ENCODE data around the gene LTBP2. TPM values are rescaled to one million over a fixed set of nuclear protein-coding genes. Genes with fewer than 3 reads are reported as not detected.

LTBP2 gene
- total and polyA plus RNA-seq, 2 of the 13 experiments (the other 11 are each of a cell fraction or from before 2014, with no cell fraction given): 0.20 to 0.41 TPM

GRCh38 chr14:74569806-74570591, 42.0 kb downstream of the LTBP2 start:
- Histone ChIP-seq H3K4me2 (ENCODE audit: low read depth, low read length) (peak overlapping the region; percentile 66), H2AFZ (ENCODE audit: low read length) (no peak overlapping the region), H3K9ac (ENCODE audit: insufficient read depth, low read depth, low read length) (no peak overlapping the region), H4K20me1 (ENCODE audit: insufficient read depth, low read length) (no peaks in the 10 kb centered on the region), H3K4me1 (ENCODE audit: insufficient read depth, low read length) (peaks cover 31% of the 10 kb centered on the region), H3K27me3 (ENCODE audit: control insufficient read depth in 1 of 2, insufficient read depth in 2 of 2, low read length in 2 of 2) (peaks cover 0 to 31% of the 10 kb centered on the region in 2 experiments; a peak in 3 of 5 replicates), H3K27ac (ENCODE audit: extremely low read length, insufficient read depth, low read length) (no peak overlapping the region), H3K9me3 (ENCODE audit: low read length) (no peaks in the 10 kb centered on the region), H3K79me2 (ENCODE audit: insufficient read depth, low read length) (no peaks in the 10 kb centered on the region), H3K4me3 (replicated peaks in 1 of 3; ENCODE audit: insufficient read depth in 1 of 3, low read depth in 2 of 3, low read length in 3 of 3) (peak overlapping the region in 1 of 3 experiments; percentile 51; a peak in 2 of 6 replicates), H3K36me3 (replicated peaks in 1 of 2; ENCODE audit: control insufficient read depth in 1 of 2, insufficient read depth in 2 of 2, low read length in 2 of 2) (no peaks in the 10 kb centered on the region)
- FAIRE-seq (no peak), ATAC-seq (peak; percentile 68), DNase-seq (ENCODE audit: low spot score) (peak; percentile 12)
- no TSS peak for BruUV-seq (replicated peaks)
- intact Hi-C loops (cut with micrococcal nuclease; ENCODE audit: unreplicated experiment) (no loop called here), in situ Hi-C loops (cut with HindIII; ENCODE audit: extremely low pct_ligation_motif_present, low pct_unique_long_range_greater_than_20kb) (no loop called here)
- ChIA-PET POLR2A (interaction anchor here (0.9 kb wide), 1 partner anchor 48 kb away, joined by 3 read pairs; no protein-coding TSS in a partner anchor), CTCF (ENCODE audit: low intra/inter-chr PET ratio, low total read pairs) (no interaction called here)
- 22% methylated on average over 8 of the region's 8 CpGs for WGBS (ENCODE audit: low lambda C conversion rate)
- TF ChIP-seq SAFB2 (CRISPR knock-in tag; IDR thresholded peaks at IDR 0.05; ENCODE audit: borderline replicate concordance, low read depth) (no peak), ZNF766 (CRISPR knock-in tag; IDR thresholded peaks at IDR 0.05; ENCODE audit: borderline replicate concordance) (no peak), ZKSCAN5 (CRISPR knock-in tag; IDR thresholded peaks at IDR 0.05) (peak; percentile 71; the same call in 1 of the 2 replicates), PRPF4 (IDR thresholded peaks at IDR 0.05; ENCODE audit: low read depth, low read length, poor library complexity, severe bottlenecking) (no peak), ZNF652 (CRISPR knock-in tag; IDR thresholded peaks at IDR 0.05; ENCODE audit: borderline replicate concordance, low read depth) (no peak), ZC3H13 (CRISPR knock-in tag; IDR thresholded peaks at IDR 0.05) (no peak), ZNF34 (CRISPR knock-in tag; IDR thresholded peaks at IDR 0.05; ENCODE audit: borderline replicate concordance) (no peak), FOXA3 (CRISPR knock-in tag; IDR thresholded peaks at IDR 0.05) (no peak), KMT2B (CRISPR knock-in tag; IDR thresholded peaks at IDR 0.05) (no peak), ZNF549 (CRISPR knock-in tag; IDR thresholded peaks at IDR 0.05) (0 out of 2 replicates have a peak, but pooled peaks have one; percentile 72), ATF5 (CRISPR knock-in tag; IDR thresholded peaks at IDR 0.05; ENCODE audit: low read depth) (no peak), YY1 (IDR thresholded peaks at IDR 0.05; ENCODE audit: insufficient read depth, insufficient replicate concordance, low read depth, low read length) (peak; percentile 20), LRRFIP1 (CRISPR knock-in tag; conservative IDR thresholded peaks at IDR 0.05) (no peak), SIX4 (CRISPR knock-in tag; IDR thresholded peaks at IDR 0.05) (no peak), GTF2F1 (IDR thresholded peaks at IDR 0.05; ENCODE audit: low read length) (no peak), ZSCAN22 (CRISPR knock-in tag; IDR thresholded peaks at IDR 0.05) (no peak), ZNF740 (CRISPR knock-in tag; IDR thresholded peaks at IDR 0.05) (no peak), MXD3 (CRISPR knock-in tag; IDR thresholded peaks at IDR 0.05) (no peak), SNAPC2 (CRISPR knock-in tag; IDR thresholded peaks at IDR 0.05) (no peak), DRAP1 (CRISPR knock-in tag; IDR thresholded peaks at IDR 0.05) (no peak), TGIF2 (CRISPR knock-in tag; IDR thresholded peaks at IDR 0.05) (no peak)

Measured in HepG2 (cell line).